ENCODE measurements around the gene FOXD2.

- TF ChIP-seq CTCF (IDR thresholded peaks at IDR 0.05 in 4 of 5, conservative IDR thresholded peaks at IDR 0.05 in 1 of 5) (no peak), POLR2A (IDR thresholded peaks at IDR 0.05) (no peak)
Measured at GRCh38 chr1:47420547-47420946, 17.3 kb upstream of the FOXD2 start.

All from gastrocnemius medialis (tissue), 4 donors.